HEK293 (cell line): ENCODE measurements around the gene ZNF266.

ENCODE experiments used
- BCL11A ChIP-seq: fragments of 450-650 bp; formaldehyde crosslinking; IDR thresholded peaks from 2 replicates; pipeline ENCODE4 v1.5.1; 2016; ENCODE audit warnings: low read depth, missing biosample characterization, missing genetic modification characterization
- GLIS2 ChIP-seq: fragments of 450-650 bp; formaldehyde crosslinking; IDR thresholded peaks from 2 replicates; pipeline ENCODE4 v1.5.1; 2016; ENCODE audit warnings: missing biosample characterization, missing genetic modification characterization
- REPIN1 ChIP-seq: fragments of 450-650 bp; formaldehyde crosslinking; IDR thresholded peaks from 2 replicates; pipeline ENCODE4 v1.5.1; 2017; ENCODE audit warnings: missing biosample characterization, missing genetic modification characterization, low read depth
- TCF7L2 ChIP-seq: IDR thresholded peaks from 2 replicates; pipeline ENCODE4 v1.6.1; 2011; ENCODE audit warnings: low read depth, mild to moderate bottlenecking, inconsistent platforms, low read length, moderate library complexity, borderline replicate concordance
- ZFHX2 ChIP-seq: fragments of 450-650 bp; formaldehyde crosslinking; conservative IDR thresholded peaks from 2 replicates; pipeline ENCODE4 v1.5.1; 2016; ENCODE audit warnings: missing biosample characterization, missing genetic modification characterization
- TF ChIP-seq, protein P1 (sequence below): fragments of 450-650 bp; formaldehyde crosslinking; IDR thresholded peaks from 2 replicates; pipeline ENCODE4 v1.5.1; 2016; ENCODE audit warnings: missing biosample characterization, missing genetic modification characterization
- TF ChIP-seq, protein P2 (sequence below): fragments of 450-650 bp; formaldehyde crosslinking; IDR thresholded peaks from 2 replicates; pipeline ENCODE4 v1.5.1; 2016; ENCODE audit warnings: missing biosample characterization, missing genetic modification characterization
- TF ChIP-seq, protein P3 (sequence below): fragments of 450-650 bp; formaldehyde crosslinking; IDR thresholded peaks from 2 replicates; pipeline ENCODE4 v1.5.1; 2016; ENCODE audit warnings: missing biosample characterization, missing genetic modification characterization, low read depth
- TF ChIP-seq, protein P4 (sequence below): sonication (generic); formaldehyde crosslinking; IDR thresholded peaks from 2 replicates; pipeline ENCODE4 v1.8.1; 2022; ENCODE audit warnings: mild to moderate bottlenecking, moderate library complexity, missing genetic modification reagents

DNA sequence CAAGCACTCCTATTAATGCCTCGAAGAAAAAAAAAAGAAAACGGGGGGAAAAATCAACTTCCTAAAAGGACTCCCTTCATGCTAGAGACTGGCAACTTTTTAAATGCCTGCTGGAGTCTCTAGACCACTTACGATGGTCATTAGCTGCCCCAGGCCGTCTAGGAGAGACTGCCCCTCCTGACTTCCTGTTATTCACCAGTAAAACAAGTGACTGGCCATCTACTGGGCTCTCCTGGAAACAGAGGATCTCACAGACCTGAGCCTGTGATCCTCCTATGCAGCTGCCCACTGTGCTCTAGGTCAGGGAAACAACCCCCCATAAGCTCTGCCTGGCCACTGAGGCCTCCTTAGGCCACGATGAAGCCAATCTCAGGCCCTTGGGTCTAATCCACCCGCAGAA, 7.4 kb downstream of the ZNF266 start:
- TF ChIP-seq BCL11A (no peak), REPIN1 (tag by site-specific recombination) (no peak), GLIS2 (tag by site-specific recombination) (no peak), ZFHX2 (tag by site-specific recombination) (no peak), TCF7L2 (no peak)
- TF ChIP-seq, protein P1, sequence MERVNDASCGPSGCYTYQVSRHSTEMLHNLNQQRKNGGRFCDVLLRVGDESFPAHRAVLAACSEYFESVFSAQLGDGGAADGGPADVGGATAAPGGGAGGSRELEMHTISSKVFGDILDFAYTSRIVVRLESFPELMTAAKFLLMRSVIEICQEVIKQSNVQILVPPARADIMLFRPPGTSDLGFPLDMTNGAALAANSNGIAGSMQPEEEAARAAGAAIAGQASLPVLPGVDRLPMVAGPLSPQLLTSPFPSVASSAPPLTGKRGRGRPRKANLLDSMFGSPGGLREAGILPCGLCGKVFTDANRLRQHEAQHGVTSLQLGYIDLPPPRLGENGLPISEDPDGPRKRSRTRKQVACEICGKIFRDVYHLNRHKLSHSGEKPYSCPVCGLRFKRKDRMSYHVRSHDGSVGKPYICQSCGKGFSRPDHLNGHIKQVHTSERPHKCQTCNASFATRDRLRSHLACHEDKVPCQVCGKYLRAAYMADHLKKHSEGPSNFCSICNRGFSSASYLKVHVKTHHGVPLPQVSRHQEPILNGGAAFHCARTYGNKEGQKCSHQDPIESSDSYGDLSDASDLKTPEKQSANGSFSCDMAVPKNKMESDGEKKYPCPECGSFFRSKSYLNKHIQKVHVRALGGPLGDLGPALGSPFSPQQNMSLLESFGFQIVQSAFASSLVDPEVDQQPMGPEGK: no peak
- TF ChIP-seq, protein P2, sequence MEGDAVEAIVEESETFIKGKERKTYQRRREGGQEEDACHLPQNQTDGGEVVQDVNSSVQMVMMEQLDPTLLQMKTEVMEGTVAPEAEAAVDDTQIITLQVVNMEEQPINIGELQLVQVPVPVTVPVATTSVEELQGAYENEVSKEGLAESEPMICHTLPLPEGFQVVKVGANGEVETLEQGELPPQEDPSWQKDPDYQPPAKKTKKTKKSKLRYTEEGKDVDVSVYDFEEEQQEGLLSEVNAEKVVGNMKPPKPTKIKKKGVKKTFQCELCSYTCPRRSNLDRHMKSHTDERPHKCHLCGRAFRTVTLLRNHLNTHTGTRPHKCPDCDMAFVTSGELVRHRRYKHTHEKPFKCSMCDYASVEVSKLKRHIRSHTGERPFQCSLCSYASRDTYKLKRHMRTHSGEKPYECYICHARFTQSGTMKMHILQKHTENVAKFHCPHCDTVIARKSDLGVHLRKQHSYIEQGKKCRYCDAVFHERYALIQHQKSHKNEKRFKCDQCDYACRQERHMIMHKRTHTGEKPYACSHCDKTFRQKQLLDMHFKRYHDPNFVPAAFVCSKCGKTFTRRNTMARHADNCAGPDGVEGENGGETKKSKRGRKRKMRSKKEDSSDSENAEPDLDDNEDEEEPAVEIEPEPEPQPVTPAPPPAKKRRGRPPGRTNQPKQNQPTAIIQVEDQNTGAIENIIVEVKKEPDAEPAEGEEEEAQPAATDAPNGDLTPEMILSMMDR (tag by site-specific recombination): no peak
- TF ChIP-seq, protein P3, sequence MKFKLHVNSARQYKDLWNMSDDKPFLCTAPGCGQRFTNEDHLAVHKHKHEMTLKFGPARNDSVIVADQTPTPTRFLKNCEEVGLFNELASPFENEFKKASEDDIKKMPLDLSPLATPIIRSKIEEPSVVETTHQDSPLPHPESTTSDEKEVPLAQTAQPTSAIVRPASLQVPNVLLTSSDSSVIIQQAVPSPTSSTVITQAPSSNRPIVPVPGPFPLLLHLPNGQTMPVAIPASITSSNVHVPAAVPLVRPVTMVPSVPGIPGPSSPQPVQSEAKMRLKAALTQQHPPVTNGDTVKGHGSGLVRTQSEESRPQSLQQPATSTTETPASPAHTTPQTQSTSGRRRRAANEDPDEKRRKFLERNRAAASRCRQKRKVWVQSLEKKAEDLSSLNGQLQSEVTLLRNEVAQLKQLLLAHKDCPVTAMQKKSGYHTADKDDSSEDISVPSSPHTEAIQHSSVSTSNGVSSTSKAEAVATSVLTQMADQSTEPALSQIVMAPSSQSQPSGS (tag by site-specific recombination): no peak
- TF ChIP-seq, protein P4, sequence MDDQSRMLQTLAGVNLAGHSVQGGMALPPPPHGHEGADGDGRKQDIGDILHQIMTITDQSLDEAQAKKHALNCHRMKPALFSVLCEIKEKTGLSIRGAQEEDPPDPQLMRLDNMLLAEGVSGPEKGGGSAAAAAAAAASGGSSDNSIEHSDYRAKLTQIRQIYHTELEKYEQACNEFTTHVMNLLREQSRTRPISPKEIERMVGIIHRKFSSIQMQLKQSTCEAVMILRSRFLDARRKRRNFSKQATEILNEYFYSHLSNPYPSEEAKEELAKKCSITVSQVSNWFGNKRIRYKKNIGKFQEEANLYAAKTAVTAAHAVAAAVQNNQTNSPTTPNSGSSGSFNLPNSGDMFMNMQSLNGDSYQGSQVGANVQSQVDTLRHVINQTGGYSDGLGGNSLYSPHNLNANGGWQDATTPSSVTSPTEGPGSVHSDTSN (CRISPR knock-in tag): no peak
